Liver (tissue), 3 donors: ENCODE results near the gene MRPL37.

Experiments
- CTCF ChIP-seq: fragments of 150-350 bp; IDR thresholded peaks from 2 replicates; pipeline ENCODE4 v1.5.1; 2017; ENCODE audit warnings: improper control_type of control experiment, low read depth, low read length; ENCODE audit not compliant: missing input control
- SP1 ChIP-seq: IDR thresholded peaks from 2 replicates; pipeline ENCODE4 v1.6.1; 2018; ENCODE audit warnings: antibody characterized with exemption, mild to moderate bottlenecking
- donor health status: healthy.
- donor health status: healthy.

- no peak for TF ChIP-seq CTCF
- TF ChIP-seq SP1 = no peak
These were observed 42.6 kb upstream of the MRPL37 start for GRCh38 chr1:54157401-54157800.
